Measurements from ENCODE around the gene S1PR3.

DNA sequence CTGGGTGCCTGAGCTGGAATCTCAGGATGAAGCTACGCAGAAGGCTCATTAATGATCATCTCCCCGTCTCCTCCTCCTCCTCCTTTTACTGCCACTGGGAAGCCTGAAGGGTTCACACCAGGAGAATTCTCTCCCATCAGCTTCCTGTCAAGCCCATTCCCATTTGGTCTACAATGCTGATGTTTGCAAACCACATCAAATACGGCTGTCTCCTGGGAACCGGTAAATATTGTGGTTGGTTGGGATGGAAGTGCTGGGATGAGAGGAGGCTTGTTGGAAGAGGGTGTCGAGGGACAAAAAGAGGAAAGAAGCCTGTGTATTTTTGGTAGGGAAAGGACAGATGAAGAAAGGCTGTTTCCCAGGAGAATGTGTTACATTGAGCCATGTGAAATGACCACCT is 13.2 kb upstream of the S1PR3 start:
- no peak for TF ChIP-seq EZH2 (IDR thresholded peaks at IDR 0.05; ENCODE audit: insufficient read depth, poor library complexity, severe bottlenecking)
- no peak for TF ChIP-seq EZH2phosphoT487 (IDR thresholded peaks at IDR 0.05; ENCODE audit: insufficient read depth, low read depth)
